NCI-H2029 treated with DMSO at 0.1 percent for 48 hours (cell line): ENCODE data around the gene FREM1.

Experiments used
- DNase-seq: peaks from one replicate; lab custom pipeline; 2025; lab: John Stamatoyannopoulos, UW

Gene FREM1

GRCh38 chr9:14909181-14909580 is 1.0 kb downstream of the FREM1 start:
- no peak for DNase-seq

- no peak for DNase-seq
Observed at GRCh38 chr9:14908295-14909180, 1.7 kb downstream of the FREM1 start.

GRCh38 chr9:14907696-14908095 is 2.5 kb downstream of the FREM1 start:
- DNase-seq = no peak

GRCh38 chr9:14907360-14907685 is 2.9 kb downstream of the FREM1 start:
- no peak for DNase-seq

DNA sequence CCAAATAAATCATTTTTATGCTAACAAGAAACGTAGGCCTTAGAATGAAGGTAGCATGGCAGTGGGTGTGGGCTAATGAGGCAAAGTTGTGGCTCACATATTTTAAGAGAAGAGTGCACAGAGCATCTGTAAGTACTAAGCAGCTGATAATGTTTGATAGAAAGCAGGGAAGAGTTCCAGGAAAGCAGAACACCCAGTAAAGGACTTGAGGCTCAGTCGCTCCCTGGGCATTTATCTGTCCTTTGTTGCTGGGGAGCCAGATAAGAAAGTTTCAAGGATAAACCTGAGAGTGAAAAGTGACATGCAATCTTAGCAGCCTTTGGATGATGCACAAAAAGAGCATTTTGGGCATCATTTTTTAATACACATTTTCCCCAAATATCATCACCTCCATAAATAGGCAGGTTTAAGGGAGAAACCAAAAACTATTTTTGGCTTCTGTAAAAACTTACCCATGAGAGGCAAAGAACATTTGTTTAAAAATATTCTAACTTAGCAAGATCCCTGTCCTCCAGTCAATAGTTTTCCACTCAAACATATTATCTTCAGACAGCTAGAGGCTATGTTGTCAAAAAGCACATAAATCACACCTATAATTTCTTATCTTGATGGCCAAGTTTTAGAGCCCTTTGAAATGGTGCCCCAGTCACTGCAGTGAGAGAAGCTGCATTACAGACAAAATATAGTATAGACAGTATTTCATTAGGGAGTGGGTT is 3.4 kb downstream of the FREM1 start:
- no peak for DNase-seq

DNA sequence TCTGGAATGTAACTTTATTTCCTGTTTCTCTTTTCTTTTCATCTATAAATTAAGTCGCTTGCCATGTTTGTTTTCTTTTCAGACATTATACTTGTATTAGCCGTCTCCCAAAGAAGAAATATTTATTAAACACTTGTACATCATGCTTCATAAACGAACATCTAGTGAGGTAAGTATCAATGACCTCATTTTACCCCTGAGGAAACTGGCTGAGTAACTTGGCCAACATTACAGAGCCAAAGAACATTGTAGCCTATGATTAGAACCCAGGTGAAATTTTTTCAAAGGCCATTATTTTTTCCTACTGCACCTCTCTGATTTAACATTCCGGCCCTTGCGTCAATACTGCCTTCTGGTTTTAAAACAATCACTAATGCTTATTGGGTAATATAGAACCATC is 4.2 kb downstream of the FREM1 start:
- no peak for DNase-seq

DNA sequence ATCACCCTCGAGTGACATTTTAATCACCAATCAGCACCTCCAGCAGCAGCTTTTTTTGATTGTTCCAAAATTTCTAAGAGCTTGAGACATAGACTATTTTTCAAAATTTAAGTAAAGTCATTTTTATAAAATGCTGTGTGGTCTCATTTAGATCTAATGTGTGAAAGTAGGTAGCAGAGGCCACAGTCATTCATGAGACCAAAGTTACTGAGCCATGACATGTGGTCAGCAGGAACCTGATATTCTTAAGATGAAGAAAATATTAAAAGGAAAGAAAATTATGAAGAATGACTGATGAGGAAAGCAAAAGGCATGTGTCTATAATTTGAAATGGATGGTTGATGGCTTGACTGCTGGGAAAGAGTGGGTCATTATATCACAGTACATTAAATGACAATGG is 7.2 kb downstream of the FREM1 start:
- DNase-seq = no peak

GRCh38 chr9:14902561-14902960 is 7.7 kb downstream of the FREM1 start:
- DNase-seq = no peak

DNA sequence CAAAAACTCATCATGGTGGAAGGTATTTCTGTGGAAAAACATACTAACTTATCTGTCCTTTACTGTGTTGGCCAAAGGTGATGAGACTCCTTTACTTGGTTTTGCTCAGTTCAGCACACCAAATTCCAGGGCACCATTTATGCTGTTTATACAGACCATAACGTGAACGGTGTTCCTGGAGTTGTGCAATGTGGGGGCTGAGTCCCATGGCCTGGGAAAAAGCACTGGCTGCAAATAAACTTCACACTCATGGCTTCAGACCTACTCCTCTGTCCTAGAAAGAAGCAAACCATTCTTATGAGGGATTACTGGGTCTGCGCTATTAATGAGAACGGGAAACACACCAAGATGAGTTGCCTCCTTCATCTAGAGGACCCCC is 10.4 kb downstream of the FREM1 start:
- no peak for DNase-seq

DNA sequence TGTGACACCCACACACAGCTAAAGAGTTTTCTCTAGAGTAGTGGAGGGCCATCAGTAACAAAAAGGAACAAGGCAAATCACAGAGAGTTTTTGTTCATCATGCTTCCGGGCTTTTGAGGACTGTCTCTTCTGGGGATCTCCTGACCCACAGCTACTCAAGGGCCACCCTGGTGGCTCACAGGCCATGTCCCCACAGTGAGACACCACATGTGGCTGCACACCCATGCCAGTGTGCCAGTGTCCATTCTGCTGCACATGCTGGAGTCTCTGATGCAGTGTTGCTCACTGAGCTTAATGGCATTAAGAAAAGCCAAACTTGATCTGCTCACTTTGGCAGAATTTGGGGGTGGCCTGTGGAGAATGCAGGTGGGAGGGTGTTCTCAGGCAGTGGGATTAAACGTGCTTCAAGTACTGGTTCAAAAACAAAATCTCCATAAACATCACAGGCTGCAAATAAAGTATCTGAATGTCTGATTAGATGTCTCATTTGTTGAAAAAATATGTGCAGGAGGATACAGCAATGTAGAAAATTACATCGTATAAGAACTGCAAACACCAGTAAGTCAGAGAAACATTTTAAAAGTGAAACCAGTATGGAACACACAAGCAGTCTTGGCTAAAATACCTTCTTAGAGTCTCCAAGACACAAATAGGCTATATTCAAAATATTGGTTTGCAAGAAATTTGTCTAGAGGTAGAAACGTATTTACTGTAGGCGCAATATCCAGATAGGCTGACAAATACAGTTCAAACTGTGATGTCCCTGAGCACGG is 11.0 kb downstream of the FREM1 start:
- DNase-seq = no peak

DNA sequence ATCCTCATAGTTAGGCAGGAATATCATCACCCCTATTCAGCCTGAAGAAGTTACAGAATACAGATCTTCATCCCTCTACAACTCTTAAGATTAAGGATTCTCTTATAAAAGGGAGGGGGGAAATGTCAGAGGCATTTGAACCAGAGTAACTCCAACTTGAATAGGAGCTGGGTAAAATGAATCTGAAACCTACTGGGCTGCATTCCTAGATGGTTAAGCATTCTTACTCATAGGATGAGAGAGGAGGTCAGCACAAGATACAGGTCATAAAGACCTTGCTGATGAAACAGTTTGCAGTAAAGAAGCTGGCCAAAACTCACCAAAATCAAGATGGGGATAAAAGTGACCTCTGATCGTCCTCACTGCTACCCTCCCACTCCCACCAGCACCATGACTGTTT is 14.4 kb downstream of the FREM1 start:
- no peak for DNase-seq

GRCh38 chr9:14893280-14893679 is 16.9 kb downstream of the FREM1 start:
- no peak for DNase-seq

GRCh38 chr9:14891332-14891731 is 18.9 kb downstream of the FREM1 start:
- no peak for DNase-seq

- DNase-seq = no peak
Observed at GRCh38 chr9:14889451-14889850, 20.8 kb downstream of the FREM1 start.

DNA sequence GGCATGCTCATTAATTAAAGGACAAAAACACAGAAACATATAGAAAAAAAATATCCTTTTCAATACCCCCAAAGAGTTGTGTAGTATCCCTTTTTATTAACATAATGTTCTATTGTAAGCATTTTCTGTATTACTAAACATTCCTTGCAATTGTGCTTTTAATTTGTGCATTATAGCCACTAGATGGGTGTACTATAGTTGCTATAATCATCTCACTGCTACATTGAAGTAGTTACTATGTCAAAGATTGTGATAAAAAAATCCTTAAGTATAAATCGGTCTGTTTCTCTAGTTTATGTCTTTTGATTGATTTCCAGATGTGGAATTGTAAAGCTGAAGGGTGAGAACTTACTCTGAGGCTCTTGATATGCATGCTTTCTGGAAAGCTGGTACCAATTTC is 21.4 kb downstream of the FREM1 start:
- no peak for DNase-seq

- DNase-seq = no peak
Observed at GRCh38 chr9:14888272-14888671, 22.0 kb downstream of the FREM1 start.

GRCh38 chr9:14887149-14887548 is 23.1 kb downstream of the FREM1 start:
- DNase-seq = no peak

GRCh38 chr9:14883310-14883944 is 26.8 kb downstream of the FREM1 start:
- DNase-seq = no peak

DNA sequence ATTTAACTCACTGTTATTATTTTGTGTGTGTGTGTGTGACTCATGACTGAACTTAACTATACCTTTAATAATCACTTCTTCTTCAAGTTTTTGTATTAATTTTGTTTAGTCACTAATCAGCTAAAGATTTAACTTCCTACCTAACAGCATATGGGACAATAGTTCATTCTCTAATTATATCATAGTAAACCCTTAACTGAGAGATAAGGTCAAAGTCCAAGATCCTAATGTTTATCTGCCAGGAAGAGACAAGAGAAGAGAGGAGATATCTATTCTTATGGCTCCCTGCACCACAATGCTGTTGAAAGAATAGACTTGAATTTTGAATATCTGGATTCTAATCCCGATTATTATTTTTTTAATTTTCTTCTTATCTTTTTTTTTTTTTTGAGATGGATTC is 28.1 kb downstream of the FREM1 start:
- DNase-seq = no peak

GRCh38 chr9:14881006-14881405 is 29.2 kb downstream of the FREM1 start:
- DNase-seq = no peak

DNA sequence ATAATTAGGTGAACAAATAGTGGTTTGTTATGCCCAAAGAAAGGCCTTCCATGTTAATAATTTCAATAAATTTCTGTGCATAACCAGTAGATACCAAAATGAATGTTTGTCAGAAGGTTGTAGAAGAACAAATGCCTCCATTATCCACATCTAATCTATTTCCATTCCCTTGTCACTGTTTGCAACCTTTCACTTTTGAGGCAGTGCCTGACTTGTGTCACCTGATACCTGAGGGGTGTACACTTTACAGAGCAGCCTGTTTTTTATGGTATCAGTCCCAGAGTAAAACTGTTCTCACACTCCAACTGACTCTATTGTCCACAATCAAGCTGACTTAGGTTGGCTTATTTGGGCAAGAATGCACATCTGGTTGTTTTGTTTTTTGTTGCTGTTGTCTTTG is 40.1 kb downstream of the FREM1 start:
- no peak for DNase-seq

DNA sequence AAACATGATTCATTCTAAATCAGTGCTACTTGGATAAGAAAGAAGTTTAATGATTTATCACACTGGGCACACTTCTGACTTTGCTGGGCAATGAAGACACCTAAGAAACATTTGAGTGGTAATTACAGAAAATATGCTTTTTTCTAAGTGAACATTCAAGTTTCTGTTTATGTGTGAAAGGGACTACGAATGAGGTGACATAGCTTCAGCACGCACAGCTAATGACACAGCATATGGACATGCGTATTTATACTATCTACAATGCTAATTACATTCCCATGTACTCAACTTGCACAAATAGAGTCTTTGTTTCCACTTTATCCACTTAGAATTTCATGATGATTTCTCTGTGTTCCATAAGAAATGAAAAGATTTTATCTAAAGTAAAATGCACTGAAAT is 40.6 kb downstream of the FREM1 start:
- no peak for DNase-seq
